Activated T-cell treated with anti-CD3 and anti-CD28 coated beads, Interleukin-2, amount 50 U/mL, for 1 hour (primary cell): Measurements from ENCODE around the gene UBE3C.
A peak's percentile ranks its signal among the peaks of the same experiment; 100 is the strongest.
"Not testable (repeated sequence)": the region's sequence is repeated elsewhere in the genome, so short reads cannot be mapped to it uniquely, and the experiment has no call there.

ENCODE experiments used
- DNase-seq: peaks from one replicate; pipeline ENCODE4 v3.0.0-alpha.2; 2020

The UBE3C gene

DNA sequence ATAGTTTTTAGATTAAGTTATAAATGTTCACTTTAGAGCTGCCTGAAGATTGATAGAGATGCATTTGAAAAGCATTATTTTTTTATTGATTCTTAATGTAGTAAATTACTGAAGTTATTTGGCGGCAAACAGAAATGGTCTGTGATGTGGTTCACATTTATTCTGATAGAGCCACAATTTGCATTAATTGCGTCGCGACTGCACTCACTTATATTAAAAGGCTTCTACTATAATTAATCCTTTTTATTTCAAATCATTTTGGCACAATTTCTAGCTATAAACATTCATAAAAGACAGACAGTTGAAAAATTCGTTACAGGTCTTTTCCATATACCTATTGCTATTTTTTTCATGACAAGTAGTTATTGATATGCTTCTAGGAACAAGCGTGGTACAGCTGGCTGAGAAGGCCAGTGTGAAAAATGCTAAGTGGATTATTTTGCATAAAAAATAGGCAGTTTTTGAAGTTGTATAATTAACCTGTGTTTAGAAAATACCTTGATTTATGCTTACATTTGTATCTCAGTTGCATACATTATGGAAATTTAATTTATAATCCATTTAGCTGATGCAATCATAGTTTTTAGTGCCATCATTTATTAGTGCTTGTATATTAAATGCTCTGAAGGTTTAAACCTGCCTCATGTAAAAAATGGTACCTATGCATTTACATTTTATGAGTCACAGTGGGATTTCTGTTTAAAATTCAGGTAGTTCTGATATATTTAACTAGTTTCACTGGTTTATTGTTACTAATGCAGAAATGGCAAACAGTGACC is 106.0 kb downstream of the UBE3C start:
- no peak for DNase-seq

DNA sequence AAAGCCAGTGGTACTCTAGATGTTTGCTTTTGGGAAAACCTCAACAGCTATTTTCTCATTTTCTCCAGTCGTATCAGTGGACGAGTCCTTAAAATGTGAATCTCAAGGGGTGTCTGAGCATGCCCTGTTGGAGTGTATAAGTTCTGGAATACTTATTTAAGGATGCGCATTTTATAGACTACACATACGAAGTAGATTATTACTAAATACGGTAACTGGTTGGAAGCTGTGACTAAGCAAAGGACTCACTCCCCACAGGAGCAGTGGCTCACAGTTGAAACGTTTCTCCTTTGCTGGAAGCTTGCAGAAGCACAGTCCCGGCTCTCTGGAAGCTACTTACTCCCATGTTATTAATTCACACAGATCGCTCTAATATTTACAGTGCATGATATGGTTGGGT is 107.3 kb downstream of the UBE3C start:
- no peak for DNase-seq

DNA sequence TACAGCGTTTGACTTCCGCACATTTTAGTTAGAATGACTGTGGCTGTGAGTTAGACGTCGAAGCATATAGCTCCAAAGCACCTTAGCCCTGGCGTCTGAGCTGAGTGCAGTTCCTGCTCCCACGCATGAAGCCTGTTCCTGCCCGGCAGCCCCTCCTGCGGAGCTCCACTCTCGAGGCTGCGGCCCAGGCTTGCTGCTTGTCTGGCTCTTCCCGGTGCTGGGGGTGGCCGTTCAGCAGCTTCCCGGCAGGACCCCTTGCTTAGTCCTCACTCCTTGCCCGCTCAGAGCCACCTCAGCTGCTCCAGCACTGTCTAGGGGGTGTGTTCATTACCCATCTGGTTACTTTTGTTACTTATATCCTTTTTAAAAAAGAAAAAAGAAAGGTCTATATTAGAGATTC is 109.9 kb downstream of the UBE3C start:
- DNase-seq = no peak

DNA sequence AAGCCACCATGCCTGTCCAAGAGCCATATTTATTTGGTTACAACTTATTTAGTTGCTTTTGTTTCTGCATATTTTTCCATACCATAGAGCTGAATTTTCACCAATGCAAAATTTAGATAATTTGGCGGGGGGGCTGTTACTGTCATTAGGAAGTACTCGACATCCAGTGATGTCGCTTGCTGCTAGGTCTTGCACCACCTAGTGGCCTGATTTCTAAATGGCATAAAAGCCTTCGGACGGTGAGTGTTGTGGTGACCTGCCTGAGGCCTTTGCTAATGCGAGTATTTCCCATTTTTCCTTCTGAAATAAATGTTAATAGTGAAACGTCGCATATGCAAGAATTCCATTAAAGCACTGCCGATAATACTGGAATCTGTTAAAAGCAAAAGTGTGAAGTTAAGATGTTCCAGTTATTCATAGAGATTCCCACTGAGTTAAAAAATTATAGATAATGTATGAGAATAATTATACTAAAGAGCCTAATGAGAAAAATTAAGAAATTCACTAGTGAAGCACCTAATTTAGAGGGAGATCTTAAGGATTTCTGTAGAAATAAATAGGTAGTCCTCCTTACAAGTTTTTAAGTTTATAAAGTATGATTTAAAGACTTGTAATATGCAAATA is 112.0 kb downstream of the UBE3C start:
- peak; percentile 45 for DNase-seq

DNA sequence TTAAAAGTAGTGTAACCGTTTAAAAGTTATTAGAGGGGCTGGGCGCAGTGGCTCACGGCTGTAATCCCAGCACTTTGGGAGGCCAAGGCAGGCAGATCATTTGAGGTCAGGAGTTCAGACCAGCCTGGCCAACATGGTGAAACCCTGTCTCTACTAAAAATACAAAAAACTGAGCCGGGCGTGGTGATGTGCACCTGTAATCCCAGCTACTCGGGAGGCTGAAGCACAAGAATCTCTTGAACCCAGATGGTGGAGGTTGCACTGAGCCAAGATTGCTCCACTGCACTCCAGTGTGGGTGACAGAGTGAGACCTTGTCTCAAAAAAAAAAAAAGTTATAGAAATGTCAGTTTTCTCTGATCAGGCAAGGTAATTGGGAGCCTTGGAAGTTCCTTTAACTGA is 113.1 kb downstream of the UBE3C start:
- DNase-seq = not testable (repeated sequence)

DNA sequence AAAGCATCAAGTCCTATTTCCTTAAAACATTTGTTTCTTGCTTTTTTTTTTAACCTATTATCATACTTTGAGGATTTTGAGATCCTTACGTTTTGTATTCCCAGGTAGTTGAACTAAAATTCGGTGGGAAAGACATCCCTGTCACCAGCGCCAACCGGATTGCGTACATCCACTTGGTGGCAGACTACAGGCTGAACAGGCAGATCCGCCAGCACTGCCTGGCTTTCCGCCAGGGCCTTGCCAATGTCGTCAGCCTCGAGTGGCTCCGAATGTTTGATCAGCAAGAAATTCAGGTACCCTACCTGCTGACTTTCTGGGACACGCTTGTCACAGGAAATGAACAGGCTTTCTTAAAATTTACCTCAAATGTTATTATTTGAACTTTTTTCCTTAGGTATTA is 115.1 kb downstream of the UBE3C start:
- DNase-seq = no peak

DNA sequence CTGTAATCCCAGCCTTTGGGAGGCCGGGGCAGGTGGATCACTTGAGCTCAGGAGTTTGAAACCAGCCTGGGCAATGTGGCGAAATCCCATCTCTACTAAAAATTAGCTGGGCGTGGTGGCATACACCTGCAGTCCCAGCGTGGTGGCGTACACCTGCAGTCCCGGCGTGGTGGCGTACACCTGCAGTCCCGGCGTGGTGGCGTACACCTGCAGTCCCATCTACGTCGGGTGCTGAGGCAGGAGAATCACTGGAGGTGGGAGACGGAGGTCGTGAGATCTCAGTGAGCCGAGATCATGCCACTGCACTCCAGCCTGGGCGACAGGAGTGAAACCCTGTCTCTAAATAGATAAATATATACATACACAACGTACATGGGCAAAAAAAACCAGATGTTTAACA is 116.1 kb downstream of the UBE3C start:
- DNase-seq = not testable (repeated sequence)

DNA sequence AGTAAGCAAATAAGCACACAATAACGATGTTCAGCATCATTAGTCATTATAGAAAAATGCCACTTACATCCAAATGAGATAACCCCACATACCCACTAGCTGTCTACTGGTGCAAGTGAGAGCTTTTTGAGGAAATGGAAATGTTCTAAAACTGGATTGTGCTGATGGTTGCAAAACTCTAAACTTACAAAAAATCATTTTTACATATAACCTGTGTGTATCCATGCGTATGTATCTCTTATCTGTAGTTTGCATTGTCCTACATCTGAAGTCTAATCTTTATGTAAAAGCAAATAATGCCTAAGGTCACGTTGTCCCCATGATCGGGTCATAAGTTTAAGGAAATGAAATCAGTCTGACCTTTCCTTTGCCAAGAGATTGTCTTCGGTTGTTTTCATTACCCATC is 116.5 kb downstream of the UBE3C start:
- DNase-seq = no peak

DNA sequence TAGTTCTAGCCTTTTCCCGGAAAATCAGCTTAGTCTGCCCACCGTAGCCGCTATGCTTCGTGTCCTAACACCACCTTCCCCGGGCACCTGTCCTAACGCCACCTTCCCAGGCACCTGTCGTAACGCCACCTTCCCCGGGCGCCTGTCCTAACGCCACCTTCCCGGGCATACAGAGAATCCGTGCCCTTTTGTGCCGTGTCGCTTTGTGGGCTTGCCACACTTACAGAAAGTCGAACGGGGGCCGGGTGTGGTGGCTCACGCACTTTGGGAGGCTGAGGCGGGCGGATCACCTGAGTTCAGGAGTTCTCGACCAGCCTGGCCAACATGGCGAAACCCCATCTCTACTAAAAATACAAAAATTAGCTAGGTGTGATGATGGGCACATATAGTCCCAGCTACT is 124.4 kb downstream of the UBE3C start:
- DNase-seq = no peak

DNA sequence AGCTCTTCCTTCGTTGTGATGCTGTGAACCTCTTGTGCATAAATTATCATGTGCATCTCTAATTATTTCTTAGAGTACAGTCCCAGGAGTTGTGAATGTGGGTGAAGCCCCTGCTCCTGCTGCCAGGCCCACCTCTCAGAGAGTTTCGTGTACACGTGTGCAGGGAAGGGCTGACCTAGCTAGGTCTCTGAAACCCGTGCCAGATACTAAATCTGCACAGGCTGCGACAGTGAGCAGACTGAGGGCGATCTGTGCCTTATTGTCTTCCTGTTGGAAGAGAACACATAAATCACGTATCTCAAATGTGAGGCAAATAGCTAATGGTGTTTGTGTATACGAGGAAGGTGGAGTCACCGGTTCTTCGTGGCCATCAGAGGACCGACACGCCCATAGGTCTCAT is 126.3 kb downstream of the UBE3C start:
- DNase-seq = no peak

DNA sequence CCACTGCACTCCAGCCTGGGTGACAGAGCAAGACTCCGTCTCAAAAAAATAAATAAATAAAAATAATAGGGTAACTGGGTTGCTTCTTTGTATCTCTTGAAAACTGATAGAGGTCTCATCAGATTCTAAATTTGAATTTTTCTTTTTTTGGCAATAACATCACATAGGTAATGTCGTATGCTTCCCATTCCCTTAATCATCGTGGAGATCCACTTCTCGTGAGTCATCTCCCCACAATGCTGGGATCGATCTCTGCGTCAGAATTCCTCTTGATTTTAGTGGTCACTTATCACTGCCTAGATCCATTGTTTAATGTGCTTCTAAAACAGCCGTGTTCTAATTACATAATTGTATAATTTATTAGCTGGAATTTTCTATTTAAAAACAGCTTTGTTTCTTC is 127.5 kb downstream of the UBE3C start:
- no peak for DNase-seq

DNA sequence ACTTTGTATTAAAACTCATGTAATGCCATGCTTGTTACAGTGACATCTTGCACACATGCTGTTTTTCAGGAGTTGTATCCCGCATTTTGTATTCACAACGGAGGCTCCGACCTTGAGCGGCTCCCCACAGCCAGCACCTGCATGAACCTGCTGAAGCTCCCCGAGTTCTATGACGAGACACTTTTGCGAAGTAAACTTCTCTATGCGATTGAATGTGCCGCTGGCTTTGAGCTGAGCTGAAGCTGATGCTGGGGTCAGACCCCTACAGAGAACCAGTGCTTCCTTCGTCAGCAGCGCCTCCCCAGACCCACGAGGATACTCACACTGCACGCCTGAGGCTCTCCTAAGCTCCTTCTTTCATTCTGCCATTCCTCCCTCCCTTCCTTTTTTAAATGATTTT is 128.8 kb downstream of the UBE3C start:
- no peak for DNase-seq

DNA sequence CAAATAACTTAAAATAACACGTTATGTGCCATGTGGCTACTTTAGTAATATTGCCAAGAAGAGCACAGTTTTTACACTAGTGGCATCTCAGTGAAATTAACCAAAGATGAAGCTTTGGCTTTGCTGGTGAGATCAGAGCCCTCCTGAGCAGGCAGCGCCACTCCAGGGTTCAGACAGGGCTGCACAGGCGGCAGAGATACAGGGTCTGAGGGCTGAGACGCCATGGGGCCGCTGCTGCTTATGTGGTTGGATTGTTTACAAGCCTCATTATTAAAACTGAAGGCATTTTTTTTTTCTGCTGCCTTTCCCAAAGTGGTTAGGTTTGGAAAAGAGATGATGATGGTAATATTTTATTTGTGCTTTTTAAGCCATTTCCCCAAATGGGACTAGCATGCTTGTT is 129.2 kb downstream of the UBE3C start:
- DNase-seq = no peak

DNA sequence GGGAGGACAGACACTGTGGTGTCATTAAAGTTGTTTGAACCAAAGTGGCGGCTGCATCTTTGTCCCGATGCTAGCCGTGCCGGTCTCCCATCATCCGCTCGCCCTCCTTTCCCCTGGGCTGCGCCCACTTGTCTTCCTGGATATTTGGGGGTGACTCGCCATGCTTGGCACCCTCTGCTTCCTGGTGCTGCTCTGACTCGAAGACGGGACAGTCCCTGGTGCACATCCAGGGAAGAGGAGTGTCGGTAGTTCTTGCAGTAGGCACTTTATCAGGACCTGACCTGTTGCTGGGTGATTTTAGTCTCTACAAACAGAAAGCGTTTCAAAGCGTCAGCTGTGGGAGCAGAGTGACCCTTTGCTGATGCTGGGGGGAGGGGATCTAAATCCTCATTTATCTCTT is 129.8 kb downstream of the UBE3C start:
- no peak for DNase-seq

DNA sequence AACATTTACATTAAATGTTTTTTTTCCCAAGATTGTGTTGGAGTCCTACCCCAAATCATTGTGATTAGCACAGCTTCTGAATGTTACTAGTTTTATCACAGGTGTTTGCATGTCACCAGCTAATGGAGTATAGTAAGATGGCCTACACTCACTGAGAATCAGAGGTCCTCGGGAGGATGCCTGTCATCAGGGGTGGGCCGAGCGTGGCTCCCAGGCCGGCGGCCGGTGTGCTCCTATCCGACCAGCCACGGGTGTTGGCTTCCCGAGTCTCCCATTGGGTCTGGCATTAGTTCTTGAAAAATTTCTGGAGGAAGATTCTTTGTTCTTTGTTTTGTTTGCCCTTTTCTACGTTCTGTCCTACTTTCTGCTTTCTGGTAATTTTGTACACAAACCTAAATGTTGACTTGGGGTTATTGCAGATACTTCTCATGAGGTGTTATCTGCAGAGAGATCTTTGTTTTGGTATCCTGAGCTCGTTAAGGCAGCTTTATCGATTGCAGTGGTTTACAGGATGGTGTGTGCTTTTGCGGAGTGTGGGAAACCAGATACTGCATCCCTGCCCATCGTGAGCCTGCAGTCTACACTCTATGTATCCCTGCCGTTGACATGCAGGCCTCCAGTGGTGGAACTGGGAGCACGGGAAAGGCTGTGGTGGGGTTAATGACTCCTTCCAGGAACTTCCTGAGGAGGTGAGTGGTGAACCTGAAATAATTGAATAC is 130.8 kb downstream of the UBE3C start:
- DNase-seq = no peak

DNA sequence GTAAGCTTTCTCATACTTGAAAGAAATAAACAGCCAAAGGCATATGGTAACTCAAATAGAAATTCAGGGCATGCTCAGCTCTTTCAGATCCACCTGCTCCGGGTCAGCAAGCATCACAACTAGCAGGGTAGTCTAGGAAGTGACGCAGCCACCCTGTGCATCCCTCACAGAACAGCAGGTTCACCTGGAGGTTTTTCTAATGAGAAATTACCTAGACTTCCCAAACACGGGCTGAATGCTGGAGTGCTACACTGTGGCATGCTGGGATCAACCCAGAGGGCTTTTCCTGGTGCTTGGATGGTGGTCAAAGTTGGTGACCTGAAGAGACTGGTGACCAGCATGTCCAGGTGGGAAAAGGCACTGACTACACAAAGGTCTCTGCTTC is 131.3 kb downstream of the UBE3C start:
- no peak for DNase-seq

DNA sequence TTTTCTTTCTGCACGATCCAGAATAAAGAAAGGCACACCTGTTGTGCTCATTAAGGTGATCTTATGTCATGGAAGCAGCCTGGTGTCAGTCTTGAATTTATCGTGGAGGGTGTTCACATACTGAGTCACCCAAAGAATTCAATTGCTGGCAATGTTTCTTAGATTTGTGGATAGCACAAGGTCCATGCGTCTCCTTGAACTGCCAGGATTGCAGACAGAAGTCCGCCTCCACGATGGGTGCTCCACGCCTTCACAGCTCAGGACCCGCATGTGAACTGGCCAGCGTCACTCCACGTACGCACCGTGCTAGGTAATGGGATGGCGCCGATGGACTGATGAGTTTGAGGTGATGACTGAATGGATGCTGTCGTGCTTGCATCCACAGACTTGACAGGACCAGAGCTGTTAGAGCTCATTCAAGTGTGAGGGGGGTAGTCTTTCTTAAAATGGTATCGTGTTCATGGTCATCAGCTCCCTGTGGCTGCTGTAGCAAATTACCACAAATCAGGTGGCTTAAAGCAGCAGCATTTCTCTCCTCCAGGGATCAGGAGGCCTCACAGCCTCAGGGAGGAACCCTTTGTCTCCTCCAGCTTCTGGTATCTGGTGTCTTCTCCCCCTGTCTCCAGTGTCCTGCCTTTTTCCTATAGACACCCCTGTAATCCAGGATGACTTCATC is 132.7 kb downstream of the UBE3C start:
- no peak for DNase-seq

DNA sequence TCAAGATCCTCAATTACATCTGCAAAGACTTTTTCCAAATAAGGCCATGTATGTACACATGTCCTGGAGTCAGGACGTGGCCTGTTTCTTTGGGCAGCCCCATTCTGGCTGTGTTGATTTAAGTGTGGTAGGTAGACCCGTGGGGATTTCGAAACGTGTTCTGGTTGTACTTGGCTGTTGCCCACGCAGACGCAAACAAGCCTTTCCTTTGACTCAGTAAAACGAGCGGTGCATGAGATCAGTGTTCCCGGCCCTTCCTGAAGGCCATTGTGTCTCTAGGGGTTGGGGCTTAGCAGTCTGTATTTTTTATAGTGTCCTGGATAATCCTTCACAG is 133.2 kb downstream of the UBE3C start:
- DNase-seq = no peak

DNA sequence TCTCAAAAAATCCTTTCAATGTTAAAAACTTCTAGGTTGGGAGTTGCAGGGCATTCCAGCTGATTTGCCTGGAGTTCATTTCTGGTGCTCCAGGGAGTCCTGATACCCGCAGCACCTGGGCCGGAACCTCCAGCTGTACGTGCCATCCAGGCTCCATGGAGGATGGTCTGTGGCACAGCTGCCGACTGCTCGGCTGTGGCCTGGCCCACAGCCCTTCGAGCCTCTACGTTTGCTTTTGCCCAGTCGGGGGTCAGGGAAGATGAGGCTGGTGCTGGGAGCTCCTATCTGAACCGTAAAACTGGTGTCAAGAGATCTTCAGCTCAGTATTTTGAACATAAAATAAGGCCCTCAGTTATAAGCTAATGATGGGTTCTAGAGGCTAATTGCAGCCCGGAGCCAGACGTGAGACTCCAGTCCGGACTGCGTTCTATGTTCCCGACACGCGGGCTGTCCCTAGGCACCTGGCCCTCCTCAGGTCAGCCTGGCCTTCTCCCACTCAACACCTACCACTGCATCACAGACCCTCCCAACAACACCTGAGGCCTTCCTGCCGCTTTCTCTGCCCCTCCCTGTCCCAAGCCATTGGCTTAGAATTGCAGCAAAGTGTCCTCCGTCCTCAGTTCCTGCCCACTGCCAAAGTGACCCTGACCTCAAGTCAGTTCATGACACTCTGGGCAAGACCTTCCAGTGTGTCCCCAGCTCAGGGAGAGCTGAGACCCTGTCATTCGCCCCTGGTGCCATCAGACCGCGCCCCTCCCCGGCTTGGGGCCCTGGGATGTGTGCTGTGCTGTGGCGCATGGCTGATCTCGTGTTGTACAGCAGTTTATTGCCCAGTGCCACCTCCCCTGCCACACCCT is 133.9 kb downstream of the UBE3C start:
- DNase-seq = no peak

DNA sequence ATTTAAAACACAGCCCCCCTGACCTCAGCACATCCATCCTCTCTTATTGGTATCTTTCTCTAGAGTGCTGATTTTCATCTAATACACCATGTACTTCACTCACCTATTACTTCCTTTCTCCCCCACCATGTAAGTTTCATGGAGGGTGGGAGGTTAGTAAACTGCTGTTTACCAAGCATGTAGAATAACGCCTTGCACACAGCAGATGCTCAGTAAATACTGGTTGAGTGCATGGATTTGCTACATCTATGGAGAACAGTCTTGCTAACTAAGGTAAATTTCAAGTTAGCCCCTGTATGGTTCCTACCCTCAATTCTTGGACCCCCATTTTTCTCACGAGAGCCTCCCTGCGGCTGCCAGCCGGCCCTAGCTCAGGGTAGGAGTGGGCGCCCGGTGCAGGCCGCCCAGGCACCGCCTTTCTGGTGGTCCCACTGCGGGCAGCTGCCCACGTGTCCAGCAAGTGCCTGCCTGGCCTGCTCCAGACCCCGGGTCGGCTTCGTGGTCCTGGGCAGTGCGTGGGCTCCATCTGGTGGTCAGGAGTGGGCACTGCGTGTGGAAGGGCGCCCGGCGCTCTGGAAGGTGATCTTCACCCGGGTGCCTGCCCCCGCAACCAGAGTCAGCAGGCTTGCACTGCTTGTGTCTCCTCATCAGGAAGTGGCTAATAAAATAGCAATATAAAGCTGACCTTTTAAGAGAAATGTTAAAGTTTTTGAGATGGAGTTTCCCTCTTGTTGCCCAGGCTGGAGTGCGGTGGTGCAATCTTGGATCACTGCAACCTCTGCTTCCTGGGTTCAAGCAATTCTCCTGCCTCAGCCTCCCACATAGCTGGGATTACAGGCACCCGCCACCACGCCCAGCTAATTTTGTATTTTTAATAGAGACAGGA is 134.7 kb downstream of the UBE3C start:
- peak; percentile 72 for DNase-seq

DNA sequence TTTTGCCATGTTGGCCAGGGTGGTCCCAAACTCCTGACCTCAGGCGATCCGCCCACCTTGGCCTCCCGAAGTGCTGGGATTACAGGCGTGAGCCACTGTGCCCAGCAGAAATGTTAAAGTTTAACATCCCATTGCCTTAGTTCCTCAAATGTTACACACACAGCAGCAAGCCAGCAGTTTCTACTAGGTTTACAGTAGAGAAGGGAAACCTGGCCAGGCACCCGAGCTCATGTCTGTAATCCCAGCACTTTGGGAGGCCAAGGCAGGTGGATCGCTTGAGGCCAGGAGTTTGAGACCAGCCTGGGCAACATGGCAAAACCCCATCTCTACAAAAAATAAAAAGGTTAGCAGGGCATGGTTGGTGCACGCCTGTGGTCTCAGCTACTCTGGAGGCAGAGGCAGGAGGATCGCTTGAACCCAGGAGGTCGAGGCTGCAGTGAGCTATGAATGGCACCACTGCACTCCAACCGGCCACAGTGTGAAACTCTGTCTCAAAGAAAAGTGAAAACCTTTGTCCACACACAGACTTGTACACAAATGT is 135.4 kb downstream of the UBE3C start:
- DNase-seq = not testable (repeated sequence)
